Measurements from ENCODE around the gene PTPRE.

The PTPRE gene

DNA sequence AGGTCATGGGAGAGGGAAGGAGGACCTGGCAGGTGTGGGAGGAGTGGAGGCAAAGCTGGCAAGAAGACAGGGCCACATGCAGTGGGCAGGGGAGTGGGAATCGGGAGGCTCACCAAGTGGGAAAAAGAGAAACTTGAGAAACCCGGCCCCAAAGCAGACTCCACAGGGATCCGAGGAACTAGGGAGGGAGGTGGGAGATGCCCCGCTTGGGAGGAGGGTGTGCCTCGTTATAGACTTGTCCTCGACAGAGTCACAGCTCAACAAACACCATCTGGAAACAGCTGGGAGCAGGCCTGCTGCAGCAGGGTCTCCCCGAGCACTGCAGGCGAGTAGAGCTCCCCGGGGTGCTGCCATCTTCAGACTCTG is 164.5 kb downstream of the PTPRE start:
- Mint-ChIP-seq H3K4me3 (no peak overlapping the region), H3K27ac (no peak overlapping the region), H3K27me3 (no peaks in the 10 kb centered on the region), H3K36me3 (peaks cover 25% of the 10 kb centered on the region), H3K9me3 (ENCODE audit: low read depth) (no peaks in the 10 kb centered on the region), H3K4me1 (ENCODE audit: low read depth) (peaks cover 18% of the 10 kb centered on the region)

DNA sequence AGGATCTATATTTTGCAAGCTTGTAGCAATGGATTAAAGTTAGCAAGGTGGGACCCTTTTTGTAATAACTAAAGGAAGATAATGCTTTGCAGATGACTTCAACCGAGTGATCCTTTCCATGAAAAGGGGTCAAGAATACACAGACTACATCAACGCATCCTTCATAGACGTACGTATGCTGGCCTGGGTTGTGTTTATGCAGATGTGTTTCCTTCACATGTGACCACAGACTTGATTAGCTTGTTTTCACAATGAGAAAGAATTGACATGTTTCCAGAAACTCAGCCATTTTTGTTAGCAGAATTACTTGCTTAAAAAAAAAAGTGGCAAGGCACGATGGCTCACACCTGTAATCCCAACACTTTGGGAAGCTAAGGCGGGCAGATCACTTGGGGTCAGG is 165.1 kb downstream of the PTPRE start:
- Mint-ChIP-seq H3K4me3 (no peak overlapping the region), H3K9me3 (ENCODE audit: low read depth) (no peaks in the 10 kb centered on the region), H3K27ac (no peak overlapping the region), H3K27me3 (no peaks in the 10 kb centered on the region), H3K36me3 (peaks cover 18% of the 10 kb centered on the region), H3K4me1 (ENCODE audit: low read depth) (peaks cover 11% of the 10 kb centered on the region)

DNA sequence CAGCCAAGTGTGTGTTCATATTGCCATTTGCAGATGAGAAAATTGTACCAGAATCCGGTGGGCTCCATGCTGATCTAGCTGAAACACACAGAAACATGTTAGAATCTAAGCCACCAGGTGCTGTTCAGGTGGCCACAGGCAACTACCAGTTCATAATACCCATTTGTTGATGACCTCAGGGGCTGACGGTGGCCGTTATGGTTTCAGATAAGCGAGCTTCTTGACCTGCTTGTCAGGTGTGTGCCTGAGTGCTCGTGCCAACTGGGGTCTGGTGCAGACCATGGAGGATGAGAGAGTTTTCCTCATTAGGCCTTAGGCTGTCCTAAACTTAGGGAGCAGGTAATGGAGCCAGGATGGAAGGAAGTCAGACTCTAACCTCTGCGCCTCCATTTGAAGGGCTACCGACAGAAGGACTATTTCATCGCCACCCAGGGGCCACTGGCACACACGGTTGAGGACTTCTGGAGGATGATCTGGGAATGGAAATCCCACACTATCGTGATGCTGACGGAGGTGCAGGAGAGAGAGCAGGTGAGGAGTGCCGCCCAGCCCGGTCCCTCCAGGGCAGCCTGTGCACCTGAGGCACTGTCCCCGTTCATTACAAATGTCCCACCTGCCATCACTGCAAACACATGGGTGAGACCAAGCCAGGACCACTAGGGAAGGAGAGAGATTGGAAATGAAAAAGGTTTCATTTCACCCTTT is 166.2 kb downstream of the PTPRE start:
- Mint-ChIP-seq H3K4me1 (ENCODE audit: low read depth) (peaks cover 7% of the 10 kb centered on the region), H3K36me3 (peaks cover 14% of the 10 kb centered on the region), H3K4me3 (no peak overlapping the region), H3K9me3 (ENCODE audit: low read depth) (no peaks in the 10 kb centered on the region), H3K27ac (no peak overlapping the region), H3K27me3 (no peaks in the 10 kb centered on the region)

DNA sequence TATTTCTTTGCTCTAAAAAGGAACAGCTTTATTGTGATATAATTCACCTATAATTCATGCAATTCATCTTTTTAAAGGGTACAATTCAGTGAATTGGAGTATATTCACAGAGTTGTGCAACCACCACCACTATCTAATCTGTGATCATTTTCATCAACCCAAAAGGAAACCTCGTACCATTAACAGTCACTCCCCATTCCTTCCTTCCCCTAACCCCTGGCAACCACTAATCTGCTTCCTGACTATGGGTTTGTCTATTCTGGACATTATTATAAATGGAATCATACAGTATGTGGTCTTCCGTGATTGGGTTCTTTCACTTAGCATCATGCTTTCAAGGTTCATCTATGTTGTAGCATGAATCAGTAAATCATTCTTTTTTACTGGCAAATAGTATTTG is 167.0 kb downstream of the PTPRE start:
- Mint-ChIP-seq H3K9me3 (ENCODE audit: low read depth) (no peaks in the 10 kb centered on the region), H3K4me1 (ENCODE audit: low read depth) (peaks cover 5% of the 10 kb centered on the region), H3K27ac (no peak overlapping the region), H3K36me3 (peaks cover 14% of the 10 kb centered on the region), H3K27me3 (no peaks in the 10 kb centered on the region), H3K4me3 (no peak overlapping the region)

DNA sequence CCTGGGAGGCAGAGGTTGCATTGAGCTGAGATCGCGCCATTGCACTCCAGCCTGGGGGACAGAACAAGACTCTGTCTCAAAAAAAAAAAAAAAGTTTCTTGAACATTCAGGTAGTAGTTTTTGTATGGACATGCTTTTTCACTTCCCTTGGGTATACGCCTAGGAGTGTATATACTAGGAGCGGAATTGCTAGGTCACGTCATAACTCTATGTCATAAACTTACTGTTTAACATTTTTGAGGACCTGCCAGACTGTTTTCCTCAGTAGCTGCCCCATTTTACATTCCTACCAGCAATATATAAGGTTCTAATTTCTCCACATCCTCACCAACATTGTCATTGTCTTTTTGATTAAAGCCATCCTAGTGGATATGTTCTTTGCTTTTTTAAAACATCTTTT is 167.7 kb downstream of the PTPRE start:
- Mint-ChIP-seq H3K4me1 (ENCODE audit: low read depth) (peaks cover 1% of the 10 kb centered on the region), H3K36me3 (peaks cover 16% of the 10 kb centered on the region), H3K27me3 (no peaks in the 10 kb centered on the region)

DNA sequence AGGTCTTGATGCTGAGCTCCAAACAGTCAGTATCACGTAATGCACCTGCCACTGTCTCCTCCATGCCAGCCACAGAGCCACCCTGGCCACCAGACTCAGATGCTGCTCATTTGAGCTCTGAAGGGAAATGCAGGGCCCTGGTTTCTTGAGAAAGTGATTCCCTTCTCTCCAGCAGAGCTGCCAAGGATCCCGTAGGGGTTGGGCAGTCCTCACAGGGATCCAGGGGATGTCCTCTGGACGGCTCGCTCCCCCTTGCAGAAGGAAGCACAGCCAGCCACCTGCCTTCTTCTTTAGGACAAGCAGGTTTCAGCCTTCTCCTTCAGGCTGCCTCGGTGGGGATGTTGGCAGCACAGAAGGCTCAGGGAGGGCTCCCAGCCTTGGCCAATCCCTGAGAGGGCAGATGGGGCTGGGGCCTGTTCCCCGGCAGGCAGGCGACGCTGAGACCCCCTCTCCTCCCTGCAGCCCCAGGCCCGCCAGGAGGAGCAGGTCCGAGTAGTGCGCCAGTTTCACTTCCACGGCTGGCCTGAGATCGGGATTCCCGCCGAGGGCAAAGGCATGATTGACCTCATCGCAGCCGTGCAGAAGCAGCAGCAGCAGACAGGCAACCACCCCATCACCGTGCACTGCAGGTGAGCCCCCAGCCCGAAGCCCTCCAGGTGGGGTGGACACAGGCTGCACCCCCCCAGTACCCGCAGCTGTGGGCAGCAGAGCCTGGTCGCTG is 170.4 kb downstream of the PTPRE start:
- Mint-ChIP-seq H3K27me3 (no peaks in the 10 kb centered on the region), H3K4me3 (no peak overlapping the region), H3K36me3 (peaks cover 20% of the 10 kb centered on the region), H3K27ac (no peak overlapping the region), H3K9me3 (ENCODE audit: low read depth) (no peaks in the 10 kb centered on the region), H3K4me1 (ENCODE audit: low read depth) (peaks cover 1% of the 10 kb centered on the region)

More for the DNA sequence above, 167.7 kb downstream of the PTPRE start:
- H3K4me3 Mint-ChIP-seq, result no peak overlapping the region
- H3K9me3 Mint-ChIP-seq (ENCODE audit: low read depth), result no peaks in the 10 kb centered on the region
- H3K27ac Mint-ChIP-seq, result no peak overlapping the region

DNA sequence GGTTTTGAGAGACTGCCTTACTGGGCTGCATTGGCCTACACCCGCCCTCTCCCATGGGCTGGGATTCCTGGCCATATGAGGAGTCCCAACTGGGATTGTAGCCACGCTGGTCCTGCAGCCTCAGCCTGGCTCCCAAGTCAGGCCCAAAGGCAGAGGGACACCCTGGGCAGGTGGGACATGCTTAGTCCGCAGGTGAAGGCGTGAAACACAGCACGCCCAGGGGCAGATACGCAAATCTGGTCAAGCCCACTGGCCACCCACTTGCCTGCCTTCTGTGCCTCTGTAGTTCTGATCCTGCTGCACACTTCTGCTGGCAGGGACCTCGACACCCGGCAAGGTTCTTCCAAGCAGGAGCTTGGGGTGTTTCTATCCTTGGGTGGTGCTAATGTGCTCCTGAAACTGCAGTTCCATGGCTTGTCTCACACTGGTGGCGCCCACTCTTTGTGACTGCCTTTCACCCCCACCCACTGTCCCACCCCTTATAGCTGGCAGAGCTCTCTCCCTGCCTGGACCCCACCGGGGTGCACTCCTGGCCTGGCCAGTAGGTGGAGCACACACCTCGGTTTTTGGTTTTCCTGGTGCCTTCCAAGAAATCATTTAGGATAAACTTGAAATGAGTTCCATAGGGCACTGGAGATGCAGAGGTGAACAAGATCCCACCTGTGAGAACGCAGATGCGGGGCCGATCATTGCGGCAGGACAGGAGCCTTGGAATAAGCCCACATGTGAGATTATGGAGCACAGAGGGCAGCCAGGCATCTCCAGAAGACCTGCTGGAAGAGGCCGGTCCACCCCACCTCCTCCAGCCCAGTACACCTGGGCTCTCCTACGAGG is 171.4 kb downstream of the PTPRE start:
- no peaks in the 10 kb centered on the region for H3K27me3 Mint-ChIP-seq
- peaks cover 18% of the 10 kb centered on the region for H3K36me3 Mint-ChIP-seq
- H3K4me3 Mint-ChIP-seq, result no peak overlapping the region
- H3K4me1 Mint-ChIP-seq (ENCODE audit: low read depth), result peaks cover 1% of the 10 kb centered on the region
- no peaks in the 10 kb centered on the region for H3K9me3 Mint-ChIP-seq (ENCODE audit: low read depth)
- no peak overlapping the region for H3K27ac Mint-ChIP-seq

DNA sequence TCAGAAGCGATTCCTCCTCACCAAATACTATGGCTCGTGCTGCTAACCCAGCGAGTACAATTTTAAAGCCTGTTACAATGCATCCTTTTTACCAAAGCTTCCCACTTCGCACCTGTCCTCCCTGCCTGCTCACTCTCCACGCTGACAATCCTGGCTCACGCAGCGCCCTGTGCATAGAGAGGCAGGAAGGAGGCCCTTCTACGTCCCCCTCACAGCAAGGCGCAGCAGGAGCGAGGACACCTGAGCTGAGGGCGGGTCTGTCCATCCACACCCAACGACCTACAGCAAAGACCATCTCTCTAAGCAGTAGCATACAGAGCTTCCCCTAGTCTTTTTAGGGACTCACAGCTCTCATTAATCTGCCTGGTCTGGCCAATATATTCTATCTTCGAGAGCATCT is 173.3 kb downstream of the PTPRE start:
- H3K27me3 Mint-ChIP-seq, result no peaks in the 10 kb centered on the region
- H3K4me1 Mint-ChIP-seq (ENCODE audit: low read depth), result no peaks in the 10 kb centered on the region
- H3K36me3 Mint-ChIP-seq, result peaks cover 11% of the 10 kb centered on the region
- peak overlapping the region; percentile 43 for H3K27ac Mint-ChIP-seq
- H3K4me3 Mint-ChIP-seq, result no peak overlapping the region
- H3K9me3 Mint-ChIP-seq (ENCODE audit: low read depth), result no peaks in the 10 kb centered on the region

DNA sequence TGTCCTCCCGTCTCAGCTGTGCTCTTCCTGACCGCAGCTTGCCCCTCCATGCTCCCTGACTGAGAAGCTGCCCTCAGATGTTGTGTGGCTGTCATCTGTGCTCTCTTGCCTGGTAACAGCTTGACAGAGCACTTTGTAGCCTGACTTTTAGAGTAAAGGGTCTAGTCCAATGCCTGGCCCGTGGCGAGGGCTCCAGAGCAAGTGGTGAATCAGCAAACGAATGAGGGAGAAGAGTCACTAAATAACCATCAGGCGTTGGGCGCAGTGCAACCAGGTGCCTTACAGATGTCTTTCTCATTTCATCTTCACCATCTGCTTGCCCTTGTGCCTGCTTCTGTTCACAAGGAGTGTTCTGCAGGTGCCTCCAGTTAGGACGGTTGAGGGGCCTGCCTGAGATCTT is 173.7 kb downstream of the PTPRE start:
- no peak overlapping the region for H3K27ac Mint-ChIP-seq
- H3K9me3 Mint-ChIP-seq (ENCODE audit: low read depth), result no peaks in the 10 kb centered on the region
- no peaks in the 10 kb centered on the region for H3K4me1 Mint-ChIP-seq (ENCODE audit: low read depth)
- H3K27me3 Mint-ChIP-seq, result no peaks in the 10 kb centered on the region
- no peak overlapping the region for H3K4me3 Mint-ChIP-seq
- H3K36me3 Mint-ChIP-seq, result peaks cover 11% of the 10 kb centered on the region

DNA sequence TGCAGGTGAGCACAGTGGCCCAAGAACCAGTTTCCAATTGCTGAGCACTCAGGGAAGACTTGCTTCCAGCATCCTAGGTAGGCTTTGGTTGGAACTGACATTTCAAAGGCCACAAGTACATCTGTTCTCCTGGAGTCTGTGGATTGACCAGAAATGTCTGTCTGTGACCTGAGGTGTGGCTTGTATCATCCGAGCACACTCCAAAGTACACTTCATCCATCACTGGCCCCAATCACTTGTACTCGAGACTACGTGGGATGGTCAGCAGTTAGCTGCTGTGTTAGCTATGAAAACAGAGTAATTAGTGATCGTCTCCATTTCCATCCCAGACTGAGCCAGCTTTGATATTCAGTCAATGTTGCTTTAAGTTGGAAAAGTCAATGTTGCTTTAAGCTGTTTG is 174.3 kb downstream of the PTPRE start:
- H3K9me3 Mint-ChIP-seq (ENCODE audit: low read depth), result no peaks in the 10 kb centered on the region
- no peaks in the 10 kb centered on the region for H3K4me1 Mint-ChIP-seq (ENCODE audit: low read depth)
- H3K36me3 Mint-ChIP-seq, result peaks cover 7% of the 10 kb centered on the region
- H3K27me3 Mint-ChIP-seq, result no peaks in the 10 kb centered on the region
- no peak overlapping the region for H3K27ac Mint-ChIP-seq
- H3K4me3 Mint-ChIP-seq, result no peak overlapping the region

DNA sequence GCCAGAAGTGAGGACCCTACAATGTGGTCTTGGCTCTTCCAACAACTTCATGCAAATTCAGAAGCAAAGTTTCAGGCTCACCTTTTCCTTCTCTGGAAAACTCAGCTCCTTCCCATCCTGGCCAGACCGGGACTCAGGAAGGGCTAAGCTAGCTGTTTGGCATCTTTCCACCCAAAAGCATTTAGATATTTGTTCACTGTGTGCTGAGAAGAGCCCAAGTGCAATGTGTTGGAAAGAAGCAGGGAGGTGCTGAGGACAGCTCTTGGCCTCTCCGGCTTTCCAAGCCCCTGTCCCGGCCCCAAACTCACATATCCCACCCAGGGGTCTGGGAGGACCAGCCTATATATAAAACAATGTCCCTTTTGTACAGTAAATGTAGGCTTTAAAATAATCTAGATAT is 174.8 kb downstream of the PTPRE start:
- Mint-ChIP-seq H3K4me3 (no peak overlapping the region), H3K4me1 (ENCODE audit: low read depth) (no peaks in the 10 kb centered on the region), H3K36me3 (peaks cover 7% of the 10 kb centered on the region), H3K9me3 (ENCODE audit: low read depth) (no peaks in the 10 kb centered on the region), H3K27me3 (no peaks in the 10 kb centered on the region), H3K27ac (no peak overlapping the region)

DNA sequence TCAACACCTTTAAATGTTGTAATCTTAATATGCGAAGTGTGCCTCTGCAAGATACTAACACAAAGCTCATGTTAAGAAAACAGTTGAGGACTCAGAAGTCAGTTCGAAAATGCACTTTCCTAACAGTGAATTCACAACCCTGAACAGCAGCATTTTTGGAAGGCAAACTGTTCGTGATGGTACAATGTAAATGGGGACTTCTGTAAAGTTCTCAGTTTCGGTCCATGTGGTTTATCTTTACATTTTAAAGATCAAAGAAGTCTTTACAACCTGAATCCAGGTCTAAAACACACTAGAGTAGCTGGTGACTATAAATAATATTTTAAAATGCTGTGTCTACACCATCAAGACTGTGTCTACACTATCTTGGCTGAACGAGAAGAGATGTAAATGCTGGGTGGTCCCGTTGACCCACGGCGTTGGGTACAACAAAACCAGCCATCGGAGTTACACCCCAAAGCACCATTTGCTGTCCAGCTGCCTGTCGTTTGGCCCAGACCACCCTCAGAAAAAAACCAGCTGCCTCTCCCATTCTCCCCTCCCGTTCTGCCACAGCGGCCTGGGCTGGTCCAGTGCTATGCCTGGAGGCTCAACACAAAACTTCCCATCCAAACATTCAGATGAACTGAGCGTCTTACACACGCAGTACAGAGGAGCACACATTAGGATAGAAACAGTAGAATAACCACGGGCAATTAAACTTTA is 176.4 kb downstream of the PTPRE start:
- H3K27ac Mint-ChIP-seq, result no peak overlapping the region
- H3K36me3 Mint-ChIP-seq, result peaks cover 7% of the 10 kb centered on the region
- no peaks in the 10 kb centered on the region for H3K9me3 Mint-ChIP-seq (ENCODE audit: low read depth)
- no peaks in the 10 kb centered on the region for H3K27me3 Mint-ChIP-seq
- no peak overlapping the region for H3K4me3 Mint-ChIP-seq
- H3K4me1 Mint-ChIP-seq (ENCODE audit: low read depth), result no peaks in the 10 kb centered on the region

DNA sequence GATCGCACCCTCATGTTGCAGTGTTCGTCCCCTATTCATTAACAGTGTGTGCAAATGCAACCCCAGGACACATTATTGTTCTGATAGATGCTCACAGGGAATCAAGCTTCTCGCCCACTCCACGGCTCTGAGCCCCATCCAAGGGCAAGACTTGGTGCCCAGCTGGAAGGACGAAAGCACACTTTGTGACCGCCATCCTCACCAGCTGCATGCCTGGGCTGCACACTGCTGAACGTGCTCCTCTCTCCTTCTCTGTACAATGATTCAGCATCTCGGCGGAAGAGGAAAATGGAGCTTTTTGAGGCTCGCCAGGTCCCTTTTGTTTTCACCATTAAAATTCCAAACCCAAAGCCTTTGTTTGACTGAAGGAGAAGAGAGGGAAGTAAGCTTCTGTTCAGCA is 177.5 kb downstream of the PTPRE start:
- Mint-ChIP-seq H3K4me1 (ENCODE audit: low read depth) (no peaks in the 10 kb centered on the region), H3K27me3 (no peaks in the 10 kb centered on the region), H3K27ac (no peak overlapping the region), H3K36me3 (peaks cover 6% of the 10 kb centered on the region), H3K9me3 (ENCODE audit: low read depth) (no peaks in the 10 kb centered on the region), H3K4me3 (no peak overlapping the region)

DNA sequence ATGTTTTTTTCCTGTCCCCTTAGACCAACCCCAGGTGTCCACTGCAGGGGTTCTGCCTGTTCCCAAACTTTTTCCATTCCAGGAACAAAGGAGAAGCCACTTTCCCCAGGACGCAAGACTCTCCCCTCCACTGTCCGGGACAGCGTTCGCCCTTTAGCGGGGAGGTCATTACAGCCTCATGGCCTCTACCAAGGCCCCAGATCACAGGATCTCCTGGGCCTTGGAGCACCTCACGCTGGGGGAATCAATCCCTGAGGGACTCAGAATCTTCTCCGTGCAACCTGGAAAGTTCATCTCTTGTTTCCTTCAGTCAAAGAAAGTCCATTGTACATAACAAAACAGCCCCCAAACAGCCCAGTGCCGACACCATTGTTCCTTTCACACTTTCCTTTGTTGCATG is 178.1 kb downstream of the PTPRE start:
- Mint-ChIP-seq H3K27me3 (no peaks in the 10 kb centered on the region), H3K27ac (no peak overlapping the region), H3K4me1 (ENCODE audit: low read depth) (no peaks in the 10 kb centered on the region), H3K9me3 (ENCODE audit: low read depth) (no peaks in the 10 kb centered on the region), H3K36me3 (peaks cover 3% of the 10 kb centered on the region), H3K4me3 (no peak overlapping the region)

All from activated naive CD8-positive, alpha-beta T cell (primary cell).